Ishikawa (cell line): Measurements from ENCODE around the gene GRAMD2A.

Experiments used
- CEBPB ChIP-seq: IDR thresholded peaks from 2 replicates; pipeline ENCODE4 v1.6.1; 2012
- CREB1 ChIP-seq: IDR thresholded peaks from 2 replicates; pipeline ENCODE4 v1.6.1; 2012; ENCODE audit warnings: low read depth
- FOXM1 ChIP-seq: IDR thresholded peaks from 2 replicates; pipeline ENCODE4 v1.6.1; 2012; ENCODE audit warnings: low read depth, borderline replicate concordance
- MAX ChIP-seq: IDR thresholded peaks from 2 replicates; pipeline ENCODE4 v1.6.1; 2012
- NFIC ChIP-seq: IDR thresholded peaks from 2 replicates; pipeline ENCODE4 v1.6.1; 2012
- RAD21 ChIP-seq: IDR thresholded peaks from 2 replicates; pipeline ENCODE4 v1.6.1; 2012; ENCODE audit warnings: low read depth
- REST ChIP-seq: IDR thresholded peaks from 2 replicates; pipeline ENCODE4 v1.6.1; 2012; ENCODE audit warnings: low read depth, mild to moderate bottlenecking
- TAF1 ChIP-seq: IDR thresholded peaks from 2 replicates; pipeline ENCODE4 v1.6.1; 2012; ENCODE audit warnings: low read depth, mild to moderate bottlenecking
- YY1 ChIP-seq: IDR thresholded peaks from 2 replicates; pipeline ENCODE4 v1.6.1; 2012; ENCODE audit warnings: low read depth
- ZBTB7A ChIP-seq: IDR thresholded peaks from 2 replicates; pipeline ENCODE4 v1.6.1; 2012; ENCODE audit warnings: low read depth

GRCh38 chr15:72236381-72237003 is 38.9 kb upstream of the GRAMD2A start:
- TF ChIP-seq REST (no peak), CREB1 (no peak), FOXM1 (no peak), TAF1 (no peak), YY1 (no peak), RAD21 (no peak), MAX (no peak), ZBTB7A (no peak), CEBPB (no peak), NFIC (no peak)
